ENCODE measurements around the gene ANTKMT. TPM values are rescaled to one million over a fixed set of nuclear protein-coding genes. Genes with fewer than 3 reads are reported as not detected.

The ANTKMT gene
- total RNA-seq, 4 donors from 2014 or later = 23.5 to 46.2 (median 31.0) TPM

GRCh38 chr16:673399-673991, 47.5 kb upstream of the ANTKMT start:
- H3K27me3 ChIP-seq = peaks cover 8% of the 10 kb centered on the region
- no peak overlapping the region for H3K4me3 ChIP-seq
- no peak for ATAC-seq
- no CpG with 5 or more reads among the region's 18 CpGs for WGBS, 2 donors (ENCODE audit: low coverage in 1 of 2)
- peaks cover 0 to 50% of the 10 kb centered on the region in 2 donors for H3K36me3 ChIP-seq
- H3K4me1 ChIP-seq = peaks cover 0 to 44% (median 24%) of the 10 kb centered on the region in 3 donors
- H3K9me3 ChIP-seq = no peaks in the 10 kb centered on the region
- no peak overlapping the region for H3K27ac ChIP-seq
- TF ChIP-seq POLR2A (IDR thresholded peaks at IDR 0.05) (no peak), CTCF (IDR thresholded peaks at IDR 0.05) (no peak), POLR2AphosphoS5 (IDR thresholded peaks at IDR 0.05) (no peak), EP300 (IDR thresholded peaks at IDR 0.05) (no peak)

GRCh38 chr16:674214-674881, 46.6 kb upstream of the ANTKMT start:
- WGBS, 2 donors (ENCODE audit: low coverage in 1 of 2) = no CpG with 5 or more reads among the region's 22 CpGs
- Histone ChIP-seq H3K4me3 (no peak overlapping the region), H3K27ac (peak overlapping the region in 3 of 4 donors; percentile 6 to 50 (median 48)), H3K27me3 (peaks cover 8% of the 10 kb centered on the region), H3K9me3 (no peaks in the 10 kb centered on the region), H3K36me3 (peaks cover 0 to 46% of the 10 kb centered on the region in 2 donors), H3K4me1 (peaks cover 0 to 44% (median 20%) of the 10 kb centered on the region in 3 donors)
- ATAC-seq = no peak
- TF ChIP-seq POLR2AphosphoS5 (IDR thresholded peaks at IDR 0.05) (no peak), POLR2A (IDR thresholded peaks at IDR 0.05) (no peak), EP300 (IDR thresholded peaks at IDR 0.05) (no peak)

DNA sequence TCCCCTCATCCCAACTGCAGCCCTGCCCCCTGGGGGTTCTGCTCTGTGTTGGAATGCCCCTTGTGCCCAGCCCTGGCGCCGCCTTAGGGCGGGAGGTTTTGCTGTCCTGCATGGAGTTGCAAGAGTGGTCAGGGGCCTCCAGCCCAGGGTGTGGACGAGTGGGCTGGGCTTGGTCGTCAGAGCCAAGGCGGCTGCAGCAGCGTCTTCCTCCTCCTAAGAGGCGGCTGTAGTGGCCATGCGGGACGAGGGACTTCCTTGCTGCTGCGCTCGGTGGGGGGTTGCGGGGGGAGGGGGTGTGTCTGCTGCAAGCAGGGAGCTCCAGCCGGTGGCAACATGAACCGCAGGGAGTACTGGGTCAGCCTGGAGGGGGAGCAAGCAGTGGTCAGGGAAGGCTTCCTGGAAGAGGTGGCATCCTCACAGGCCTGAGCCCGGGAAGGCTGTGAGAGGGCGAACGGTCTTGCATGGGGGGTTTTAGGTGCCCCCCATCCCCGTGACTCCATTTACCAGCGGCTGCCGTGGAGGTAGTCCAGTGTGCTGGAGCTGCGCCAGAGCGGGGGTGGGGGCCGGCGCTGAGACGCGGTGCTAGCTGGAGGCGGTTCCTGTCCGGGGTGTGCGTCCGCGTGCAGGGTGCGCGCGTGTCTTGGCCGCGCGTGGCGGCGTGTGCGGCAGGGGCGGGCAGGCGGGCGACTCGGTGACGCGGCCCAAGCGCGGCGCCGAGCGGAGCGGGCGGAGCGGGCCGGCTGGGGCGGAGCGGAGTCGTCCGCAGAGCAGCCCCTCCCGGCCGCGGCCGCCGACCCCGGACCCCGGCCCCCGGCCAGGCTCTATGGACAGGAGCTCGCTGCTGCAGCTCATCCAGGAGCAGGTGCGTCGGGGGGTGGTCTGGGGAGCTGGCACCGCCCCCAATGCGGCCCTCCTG, 45.7 kb upstream of the ANTKMT start, which contains the start of gene RHBDL1:
Gene RHBDL1, plus strand, starts transcription at position 704 of the 916 bp plus-strand sequence. Its CDS starts 120 bp downstream, at position 824.
- Histone ChIP-seq H3K27me3 (peaks cover 8% of the 10 kb centered on the region), H3K4me1 (peaks cover 0 to 38% (median 21%) of the 10 kb centered on the region in 3 donors), H3K27ac (peak within 1 kb of the TSS in 3 of 4 donors; percentile 48 to 69 (median 50)), H3K9me3 (no peaks in the 10 kb centered on the region), H3K4me3 (peak within 1 kb of the TSS in 1 of 2 donors; percentile 49), H3K36me3 (peaks cover 0 to 37% of the 10 kb centered on the region in 2 donors)
- ATAC-seq = no peak
- WGBS, 2 donors (ENCODE audit: low coverage in 1 of 2) = 4% methylated on average over 15 of the region's 73 CpGs; no CpG with 5 or more reads in 1 of the 2 donors
- TF ChIP-seq POLR2A (IDR thresholded peaks at IDR 0.05) = no peak
- no peak for TF ChIP-seq EP300 (IDR thresholded peaks at IDR 0.05)
- no peak for TF ChIP-seq POLR2AphosphoS5 (IDR thresholded peaks at IDR 0.05)
- no peak for TF ChIP-seq CTCF (IDR thresholded peaks at IDR 0.05)

GRCh38 chr16:675884-676564, 44.9 kb upstream of the ANTKMT start:
- WGBS, 2 donors (ENCODE audit: low coverage in 1 of 2) = 29% methylated on average over 4 of the region's 25 CpGs; no CpG with 5 or more reads in 1 of the 2 donors
- H3K4me3 ChIP-seq = peak overlapping the region in 1 of 2 donors; percentile 49
- H3K36me3 ChIP-seq = peaks cover 0 to 29% of the 10 kb centered on the region in 2 donors
- TF ChIP-seq POLR2A (IDR thresholded peaks at IDR 0.05) (no peak), POLR2AphosphoS5 (IDR thresholded peaks at IDR 0.05) (no peak), CTCF (IDR thresholded peaks at IDR 0.05) (no peak), EP300 (IDR thresholded peaks at IDR 0.05) (no peak)
- no peak for ATAC-seq
- H3K4me1 ChIP-seq = peaks cover 0 to 42% (median 23%) of the 10 kb centered on the region in 3 donors
- H3K9me3 ChIP-seq = no peaks in the 10 kb centered on the region
- H3K27ac ChIP-seq = peak overlapping the region in 3 of 4 donors; percentile 48 to 69 (median 50)
- peaks cover 8% of the 10 kb centered on the region for H3K27me3 ChIP-seq

Measured in gastroesophageal sphincter (tissue), 4 donors.